ENCODE measurements around the gene PLCZ1. TPM values are rescaled to one million over a fixed set of nuclear protein-coding genes. Genes with fewer than 3 reads are reported as not detected.

The PLCZ1 gene
- total and polyA plus RNA-seq, 2 donors (not counting 3 experiments of a cell fraction or from before 2014, with no cell fraction given) = not detected

DNA sequence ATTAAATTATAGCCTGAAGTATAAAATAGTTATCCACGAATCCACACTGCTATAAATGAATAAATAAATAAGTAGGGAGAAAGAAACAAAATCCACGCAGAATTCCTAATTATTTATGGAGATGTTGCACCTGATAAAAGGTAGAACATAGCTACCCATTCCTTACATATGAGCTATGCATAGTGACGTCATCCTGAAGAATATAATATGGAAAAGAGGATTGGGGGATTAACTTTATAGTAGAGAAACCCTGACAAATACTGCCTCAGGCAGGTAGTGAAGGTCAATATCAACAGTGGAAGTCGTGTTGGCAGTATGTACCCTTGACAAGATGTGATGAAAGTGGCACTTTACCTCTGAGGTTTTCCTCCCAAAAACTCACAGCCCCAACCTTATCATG lies 82.5 kb downstream of the PLCZ1 start:
- H3K27me3 ChIP-seq (ENCODE audit: control insufficient read depth in 2 of 2, insufficient read depth in 2 of 2, low read length in 2 of 2) = no peaks in the 10 kb centered on the region
- H3K4me3 ChIP-seq (replicated peaks in 1 of 3; ENCODE audit: insufficient read depth in 1 of 3, low read depth in 1 of 3, low read length in 3 of 3) = no peak overlapping the region
- CTCF ChIA-PET = interaction anchor here (0.8 kb wide), 1 partner anchor 416 kb away, joined by 3 read pairs; no protein-coding TSS in a partner anchor
- no peaks in the 10 kb centered on the region for H3K4me1 ChIP-seq (ENCODE audit: control insufficient read depth, extremely low read depth, insufficient read depth, low read length)
- no peak overlapping the region for H3K4me2 ChIP-seq (ENCODE audit: insufficient read depth, low read length)
- no peaks in the 10 kb centered on the region for H3K9me1 ChIP-seq (replicated peaks; ENCODE audit: control insufficient read depth, extremely low read depth, insufficient read depth, low read length)
- TF ChIP-seq GATA2 (IDR thresholded peaks at IDR 0.05; ENCODE audit: insufficient read depth, insufficient read length, low read depth, low read length) = no peak
- TF ChIP-seq FOS (IDR thresholded peaks at IDR 0.05; ENCODE audit: borderline replicate concordance, insufficient read depth, low read length) = no peak
- TF ChIP-seq EZH2 (IDR thresholded peaks at IDR 0.05; ENCODE audit: borderline replicate concordance, low read depth, low read length, severe bottlenecking) = no peak
- TF ChIP-seq JUN (IDR thresholded peaks at IDR 0.05; ENCODE audit: borderline replicate concordance, insufficient read depth, insufficient read length, low read depth) = no peak
- no peak for TF ChIP-seq POLR2A (IDR thresholded peaks at IDR 0.05; ENCODE audit: low read depth, low read length)
- no peaks in the 10 kb centered on the region for H4K20me1 ChIP-seq (replicated peaks; ENCODE audit: control insufficient read depth, extremely low read depth, insufficient read depth, low read length)
- no peak overlapping the region for H2AFZ ChIP-seq (ENCODE audit: low read depth, low read length)
- FAIRE-seq (no peak), DNase-seq (ENCODE audit: low read depth, low spot score) (no peak)
- BruUV-seq (replicated peaks) = no TSS peak
- H3K79me2 ChIP-seq (ENCODE audit: control insufficient read depth, insufficient read depth, low read length) = no peaks in the 10 kb centered on the region
- no peaks in the 10 kb centered on the region for H3K36me3 ChIP-seq (ENCODE audit: control insufficient read depth in 2 of 2, extremely low read depth in 1 of 2, insufficient read depth in 2 of 2, low read length in 2 of 2)
- POLR2A ChIA-PET = no interaction called here
- intact Hi-C loops (cut with micrococcal nuclease) (no loop called here), dilution Hi-C loops (cut with MboI; ENCODE audit: extremely low pct_ligation_motif_present, low sequenced_read_pairs) (no loop called here)
- no peak overlapping the region for H3K27ac ChIP-seq (ENCODE audit: insufficient read depth, low read depth, low read length)
- H3K9me3 ChIP-seq (replicated peaks; ENCODE audit: control insufficient read depth, insufficient read depth, low read length) = no peaks in the 10 kb centered on the region
- no peak overlapping the region for H3K9ac ChIP-seq (replicated peaks; ENCODE audit: extremely low read depth, insufficient read depth, low read length)

DNA sequence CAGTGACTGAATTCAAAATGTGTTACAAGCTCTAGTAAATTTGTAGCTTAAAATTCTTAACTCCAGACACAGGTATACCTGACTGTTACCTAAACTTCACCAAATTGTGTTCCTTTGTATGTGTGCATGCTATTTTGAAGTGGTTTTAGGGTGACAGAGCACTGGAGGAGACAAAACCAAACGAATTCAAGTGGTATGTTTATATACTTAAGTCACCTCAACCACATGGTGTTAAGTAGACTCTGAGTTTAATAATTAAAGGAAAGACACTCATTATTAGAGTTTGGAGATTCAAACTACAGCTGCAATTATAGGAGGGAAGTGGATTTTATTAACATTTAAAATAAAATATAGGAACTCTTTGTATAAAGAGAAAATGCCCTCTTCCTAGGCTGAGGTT lies 84.3 kb downstream of the PLCZ1 start:
- Histone ChIP-seq H3K27me3 (ENCODE audit: control insufficient read depth in 2 of 2, insufficient read depth in 2 of 2, low read length in 2 of 2) (no peaks in the 10 kb centered on the region), H3K9me1 (replicated peaks; ENCODE audit: control insufficient read depth, extremely low read depth, insufficient read depth, low read length) (no peaks in the 10 kb centered on the region), H3K9me3 (replicated peaks; ENCODE audit: control insufficient read depth, insufficient read depth, low read length) (no peaks in the 10 kb centered on the region), H2AFZ (ENCODE audit: low read depth, low read length) (no peak overlapping the region), H3K4me1 (ENCODE audit: control insufficient read depth, extremely low read depth, insufficient read depth, low read length) (no peaks in the 10 kb centered on the region), H3K79me2 (ENCODE audit: control insufficient read depth, insufficient read depth, low read length) (no peaks in the 10 kb centered on the region), H3K27ac (ENCODE audit: insufficient read depth, low read depth, low read length) (no peak overlapping the region), H3K9ac (replicated peaks; ENCODE audit: extremely low read depth, insufficient read depth, low read length) (no peak overlapping the region), H3K36me3 (ENCODE audit: control insufficient read depth in 2 of 2, extremely low read depth in 1 of 2, insufficient read depth in 2 of 2, low read length in 2 of 2) (no peaks in the 10 kb centered on the region), H4K20me1 (replicated peaks; ENCODE audit: control insufficient read depth, extremely low read depth, insufficient read depth, low read length) (no peaks in the 10 kb centered on the region), H3K4me3 (replicated peaks in 1 of 3; ENCODE audit: insufficient read depth in 1 of 3, low read depth in 1 of 3, low read length in 3 of 3) (no peak overlapping the region), H3K4me2 (ENCODE audit: insufficient read depth, low read length) (no peak overlapping the region)
- FAIRE-seq (no peak), DNase-seq (ENCODE audit: low read depth, low spot score) (no peak)
- dilution Hi-C loops (cut with MboI; ENCODE audit: extremely low pct_ligation_motif_present, low sequenced_read_pairs) = no loop called here
- ChIA-PET POLR2A (no interaction called here), CTCF (no interaction called here)
- intact Hi-C loops (cut with micrococcal nuclease) = no loop called here
- BruUV-seq (replicated peaks) = no TSS peak
- TF ChIP-seq GATA2 (IDR thresholded peaks at IDR 0.05; ENCODE audit: insufficient read depth, insufficient read length, low read depth, low read length) (no peak), POLR2A (IDR thresholded peaks at IDR 0.05; ENCODE audit: low read depth, low read length) (no peak), JUN (IDR thresholded peaks at IDR 0.05; ENCODE audit: borderline replicate concordance, insufficient read depth, insufficient read length, low read depth) (no peak), FOS (IDR thresholded peaks at IDR 0.05; ENCODE audit: borderline replicate concordance, insufficient read depth, low read length) (no peak), MYC (IDR thresholded peaks at IDR 0.05; ENCODE audit: low read depth, low read length) (no peak), POLR2AphosphoS5 (IDR thresholded peaks at IDR 0.05; ENCODE audit: insufficient read depth, low read depth, low read length) (no peak), EZH2 (IDR thresholded peaks at IDR 0.05; ENCODE audit: borderline replicate concordance, low read depth, low read length, severe bottlenecking) (no peak)
- TF ChIP-seq, protein P1, sequence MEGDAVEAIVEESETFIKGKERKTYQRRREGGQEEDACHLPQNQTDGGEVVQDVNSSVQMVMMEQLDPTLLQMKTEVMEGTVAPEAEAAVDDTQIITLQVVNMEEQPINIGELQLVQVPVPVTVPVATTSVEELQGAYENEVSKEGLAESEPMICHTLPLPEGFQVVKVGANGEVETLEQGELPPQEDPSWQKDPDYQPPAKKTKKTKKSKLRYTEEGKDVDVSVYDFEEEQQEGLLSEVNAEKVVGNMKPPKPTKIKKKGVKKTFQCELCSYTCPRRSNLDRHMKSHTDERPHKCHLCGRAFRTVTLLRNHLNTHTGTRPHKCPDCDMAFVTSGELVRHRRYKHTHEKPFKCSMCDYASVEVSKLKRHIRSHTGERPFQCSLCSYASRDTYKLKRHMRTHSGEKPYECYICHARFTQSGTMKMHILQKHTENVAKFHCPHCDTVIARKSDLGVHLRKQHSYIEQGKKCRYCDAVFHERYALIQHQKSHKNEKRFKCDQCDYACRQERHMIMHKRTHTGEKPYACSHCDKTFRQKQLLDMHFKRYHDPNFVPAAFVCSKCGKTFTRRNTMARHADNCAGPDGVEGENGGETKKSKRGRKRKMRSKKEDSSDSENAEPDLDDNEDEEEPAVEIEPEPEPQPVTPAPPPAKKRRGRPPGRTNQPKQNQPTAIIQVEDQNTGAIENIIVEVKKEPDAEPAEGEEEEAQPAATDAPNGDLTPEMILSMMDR (IDR thresholded peaks at IDR 0.05; ENCODE audit: extremely low read depth in 1 of 2, insufficient read depth in 1 of 2, low read depth in 1 of 2, low read length in 2 of 2) = no peak
- TF ChIP-seq, protein P2, sequence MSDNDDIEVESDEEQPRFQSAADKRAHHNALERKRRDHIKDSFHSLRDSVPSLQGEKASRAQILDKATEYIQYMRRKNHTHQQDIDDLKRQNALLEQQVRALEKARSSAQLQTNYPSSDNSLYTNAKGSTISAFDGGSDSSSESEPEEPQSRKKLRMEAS (IDR thresholded peaks at IDR 0.05; ENCODE audit: insufficient read depth, insufficient read length) = no peak
